ENCODE data around the gene CTSW.

Gene CTSW

GRCh38 chr11:65861165-65861505 is 18.5 kb upstream of the CTSW start:
- no peak for DNase-seq (ENCODE audit: low read depth, low spot score)
- Histone ChIP-seq H3K9me3 (ENCODE audit: insufficient read depth, low read length) (no peaks in the 10 kb centered on the region), H3K4me3 (ENCODE audit: insufficient read length, low read depth) (peak overlapping the region; percentile 98), H3K36me3 (ENCODE audit: insufficient read depth, insufficient read length, low read length) (peaks cover 64% of the 10 kb centered on the region), H3K27me3 (ENCODE audit: insufficient read depth, insufficient read length) (no peaks in the 10 kb centered on the region), H3K9ac (ENCODE audit: insufficient read length, low read depth) (peak overlapping the region; percentile 97), H3K4me1 (ENCODE audit: insufficient read depth, insufficient read length) (peaks cover 19% of the 10 kb centered on the region)
- no peak for TF ChIP-seq ZNF274 (IDR thresholded peaks at IDR 0.05; ENCODE audit: low read depth, low read length)

GRCh38 chr11:65861533-65862183 is 18.0 kb upstream of the CTSW start:
- no peak for DNase-seq (ENCODE audit: low read depth, low spot score)

DNA sequence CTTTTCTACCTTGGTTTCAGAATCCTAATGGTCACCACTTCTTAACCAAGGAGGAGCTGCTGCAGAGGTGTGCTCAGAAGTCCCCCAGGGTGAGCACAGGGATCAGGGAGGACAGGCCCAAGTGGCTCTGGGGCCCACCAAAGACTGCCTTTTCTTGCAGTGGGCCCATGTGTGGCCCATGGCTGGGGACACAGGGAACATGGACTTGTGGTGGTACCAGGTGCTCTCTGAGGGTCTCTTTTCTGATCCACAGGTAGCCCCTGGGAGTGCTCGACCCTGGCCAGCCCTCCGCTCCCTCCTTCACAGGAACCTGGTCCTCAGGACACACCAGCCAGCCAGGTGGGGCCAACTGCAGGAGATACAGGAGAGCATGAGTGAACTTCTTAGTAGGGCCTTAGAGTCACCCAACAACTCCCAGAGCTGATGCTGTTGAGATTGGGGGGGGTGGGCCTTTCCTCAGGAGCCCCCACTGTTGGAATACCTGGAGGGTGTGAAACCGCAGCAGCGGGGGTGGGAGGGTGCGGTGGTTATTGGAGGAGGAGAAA is 17.4 kb upstream of the CTSW start:
- Histone ChIP-seq H3K4me3 (ENCODE audit: insufficient read length, low read depth) (no peak overlapping the region), H3K9me3 (ENCODE audit: insufficient read depth, low read length) (no peaks in the 10 kb centered on the region), H3K4me1 (ENCODE audit: insufficient read depth, insufficient read length) (peaks cover 28% of the 10 kb centered on the region), H3K36me3 (ENCODE audit: insufficient read depth, insufficient read length, low read length) (peaks cover 62% of the 10 kb centered on the region), H3K9ac (ENCODE audit: insufficient read length, low read depth) (peak overlapping the region; percentile 97), H3K27me3 (ENCODE audit: insufficient read depth, insufficient read length) (no peaks in the 10 kb centered on the region)
- DNase-seq (ENCODE audit: low read depth, low spot score): no peak
- no peak for TF ChIP-seq ZNF274 (IDR thresholded peaks at IDR 0.05; ENCODE audit: low read depth, low read length)
- no peak for TF ChIP-seq SUZ12 (IDR thresholded peaks at IDR 0.05; ENCODE audit: extremely low read depth, insufficient read depth, insufficient read length)
- TF ChIP-seq YY1 (IDR thresholded peaks at IDR 0.05; ENCODE audit: insufficient read depth, insufficient read length): no peak

More at GRCh38 chr11:65861533-65862183, 18.0 kb upstream of the CTSW start:
- Histone ChIP-seq H3K9ac (ENCODE audit: insufficient read length, low read depth) (peak overlapping the region; percentile 97), H3K4me1 (ENCODE audit: insufficient read depth, insufficient read length) (peaks cover 22% of the 10 kb centered on the region), H3K9me3 (ENCODE audit: insufficient read depth, low read length) (no peaks in the 10 kb centered on the region), H3K4me3 (ENCODE audit: insufficient read length, low read depth) (peak overlapping the region; percentile 98), H3K36me3 (ENCODE audit: insufficient read depth, insufficient read length, low read length) (peaks cover 64% of the 10 kb centered on the region), H3K27me3 (ENCODE audit: insufficient read depth, insufficient read length) (no peaks in the 10 kb centered on the region)
- no peak for TF ChIP-seq ZNF274 (IDR thresholded peaks at IDR 0.05; ENCODE audit: low read depth, low read length)
- TF ChIP-seq YY1 (IDR thresholded peaks at IDR 0.05; ENCODE audit: insufficient read depth, insufficient read length): no peak
- TF ChIP-seq SUZ12 (IDR thresholded peaks at IDR 0.05; ENCODE audit: extremely low read depth, insufficient read depth, insufficient read length): no peak

DNA sequence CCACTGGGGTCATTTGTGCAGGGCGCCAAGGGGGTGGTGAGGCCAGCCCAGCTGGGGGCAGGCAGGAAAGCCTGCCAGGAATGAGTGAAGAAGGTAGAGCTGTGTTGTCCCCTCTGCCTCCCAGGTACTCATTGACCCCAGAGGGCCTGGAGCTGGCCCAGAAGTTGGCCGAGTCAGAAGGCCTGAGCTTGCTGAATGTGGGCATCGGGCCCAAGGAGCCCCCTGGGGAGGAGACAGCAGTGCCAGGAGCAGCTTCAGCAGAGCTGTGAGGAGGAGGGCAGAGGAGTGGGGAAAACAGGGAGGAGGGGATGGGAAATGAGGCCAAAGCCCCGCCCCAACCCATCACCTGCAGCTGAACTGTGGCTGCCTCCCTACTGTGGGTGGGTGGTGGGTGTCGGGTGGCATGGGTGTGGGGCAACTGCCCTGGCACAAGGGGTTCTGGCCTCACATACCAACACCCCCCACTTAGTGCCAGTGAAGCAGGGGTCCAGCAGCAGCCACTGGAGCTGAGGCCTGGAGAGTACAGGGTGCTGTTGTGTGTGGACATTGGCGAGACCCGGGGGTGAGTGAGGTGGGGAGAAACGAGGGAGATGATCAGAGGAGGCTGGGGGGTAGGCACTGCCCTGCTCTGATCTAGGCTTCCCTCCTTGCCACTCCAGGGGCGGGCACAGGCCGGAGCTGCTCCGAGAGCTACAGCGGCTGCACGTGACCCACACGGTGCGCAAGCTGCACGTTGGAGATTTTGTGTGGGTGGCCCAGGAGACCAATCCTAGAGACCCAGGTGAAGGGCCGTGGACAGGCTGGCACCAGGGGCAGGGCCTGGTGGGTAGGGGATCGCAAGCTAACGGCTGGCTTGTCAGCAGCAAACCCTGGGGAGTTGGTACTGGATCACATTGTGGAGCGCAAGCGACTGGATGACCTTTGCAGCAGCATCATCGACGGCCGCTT is 16.4 kb upstream of the CTSW start:
- Histone ChIP-seq H3K9ac (ENCODE audit: insufficient read length, low read depth) (no peak overlapping the region), H3K4me1 (ENCODE audit: insufficient read depth, insufficient read length) (peaks cover 28% of the 10 kb centered on the region), H3K27me3 (ENCODE audit: insufficient read depth, insufficient read length) (no peaks in the 10 kb centered on the region), H3K4me3 (ENCODE audit: insufficient read length, low read depth) (no peak overlapping the region), H3K36me3 (ENCODE audit: insufficient read depth, insufficient read length, low read length) (peaks cover 65% of the 10 kb centered on the region), H3K9me3 (ENCODE audit: insufficient read depth, low read length) (no peaks in the 10 kb centered on the region)
- no peak for DNase-seq (ENCODE audit: low read depth, low spot score)
- TF ChIP-seq SUZ12 (IDR thresholded peaks at IDR 0.05; ENCODE audit: extremely low read depth, insufficient read depth, insufficient read length) (no peak), YY1 (IDR thresholded peaks at IDR 0.05; ENCODE audit: insufficient read depth, insufficient read length) (no peak), ZNF274 (IDR thresholded peaks at IDR 0.05; ENCODE audit: low read depth, low read length) (no peak)

GRCh38 chr11:65863889-65864705 is 15.5 kb upstream of the CTSW start:
- TF ChIP-seq SUZ12 (IDR thresholded peaks at IDR 0.05; ENCODE audit: extremely low read depth, insufficient read depth, insufficient read length) (no peak), ZNF274 (IDR thresholded peaks at IDR 0.05; ENCODE audit: low read depth, low read length) (no peak), YY1 (IDR thresholded peaks at IDR 0.05; ENCODE audit: insufficient read depth, insufficient read length) (no peak)
- no peak overlapping the region for H3K4me3 ChIP-seq (ENCODE audit: insufficient read length, low read depth)
- no peak for DNase-seq (ENCODE audit: low read depth, low spot score)
- H3K9me3 ChIP-seq (ENCODE audit: insufficient read depth, low read length): no peaks in the 10 kb centered on the region
- peaks cover 73% of the 10 kb centered on the region for H3K36me3 ChIP-seq (ENCODE audit: insufficient read depth, insufficient read length, low read length)
- no peak overlapping the region for H3K9ac ChIP-seq (ENCODE audit: insufficient read length, low read depth)
- H3K4me1 ChIP-seq (ENCODE audit: insufficient read depth, insufficient read length): peaks cover 28% of the 10 kb centered on the region
- no peaks in the 10 kb centered on the region for H3K27me3 ChIP-seq (ENCODE audit: insufficient read depth, insufficient read length)

DNA sequence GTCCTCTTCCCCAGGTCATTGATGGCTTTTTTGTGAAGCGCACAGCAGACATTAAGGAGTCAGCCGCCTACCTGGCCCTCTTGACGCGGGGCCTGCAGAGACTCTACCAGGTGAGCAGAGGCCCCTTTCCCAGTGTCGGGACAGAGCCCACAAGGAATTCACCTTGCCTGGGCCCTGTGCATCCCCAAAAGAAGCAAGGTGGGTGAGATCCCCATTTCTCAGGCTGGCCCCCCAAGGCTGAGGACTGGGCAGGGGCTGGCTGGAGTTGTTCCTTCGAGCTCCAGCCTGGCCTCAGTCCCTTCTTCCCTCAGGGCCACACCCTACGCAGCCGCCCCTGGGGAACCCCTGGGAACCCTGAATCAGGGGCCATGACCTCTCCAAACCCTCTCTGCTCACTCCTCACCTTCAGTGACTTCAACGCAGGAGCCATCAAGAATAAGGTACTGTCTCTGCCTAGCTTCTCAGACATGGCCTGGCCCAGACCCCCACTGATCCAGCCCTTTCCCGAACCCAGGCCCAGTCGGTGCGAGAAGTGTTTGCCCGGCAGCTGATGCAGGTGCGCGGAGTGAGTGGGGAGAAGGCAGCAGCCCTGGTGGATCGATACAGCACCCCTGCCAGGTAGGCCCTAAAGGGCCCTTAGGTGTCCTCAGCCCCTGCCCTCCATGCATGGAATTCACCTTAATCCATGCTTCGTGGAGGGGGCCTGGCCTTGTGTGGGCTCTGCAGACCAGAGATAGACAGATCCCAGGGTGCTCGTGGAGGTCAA is 14.7 kb upstream of the CTSW start:
- no peaks in the 10 kb centered on the region for H3K27me3 ChIP-seq (ENCODE audit: insufficient read depth, insufficient read length)
- no peak overlapping the region for H3K4me3 ChIP-seq (ENCODE audit: insufficient read length, low read depth)
- no peak for DNase-seq (ENCODE audit: low read depth, low spot score)
- H3K9me3 ChIP-seq (ENCODE audit: insufficient read depth, low read length): no peaks in the 10 kb centered on the region
- peaks cover 81% of the 10 kb centered on the region for H3K36me3 ChIP-seq (ENCODE audit: insufficient read depth, insufficient read length, low read length)
- no peak overlapping the region for H3K9ac ChIP-seq (ENCODE audit: insufficient read length, low read depth)
- peaks cover 28% of the 10 kb centered on the region for H3K4me1 ChIP-seq (ENCODE audit: insufficient read depth, insufficient read length)
- TF ChIP-seq ZNF274 (IDR thresholded peaks at IDR 0.05; ENCODE audit: low read depth, low read length): no peak
- TF ChIP-seq YY1 (IDR thresholded peaks at IDR 0.05; ENCODE audit: insufficient read depth, insufficient read length): no peak
- no peak for TF ChIP-seq SUZ12 (IDR thresholded peaks at IDR 0.05; ENCODE audit: extremely low read depth, insufficient read depth, insufficient read length)

Data from NT2/D1 (cell line).